ENCODE results near the gene SPOP. TPM values are rescaled to one million over a fixed set of nuclear protein-coding genes. Genes with fewer than 3 reads are reported as not detected.

The SPOP gene
- total RNA-seq, 4 donors from 2014 or later, result 75.6 to 352 (median 95.3) TPM

DNA sequence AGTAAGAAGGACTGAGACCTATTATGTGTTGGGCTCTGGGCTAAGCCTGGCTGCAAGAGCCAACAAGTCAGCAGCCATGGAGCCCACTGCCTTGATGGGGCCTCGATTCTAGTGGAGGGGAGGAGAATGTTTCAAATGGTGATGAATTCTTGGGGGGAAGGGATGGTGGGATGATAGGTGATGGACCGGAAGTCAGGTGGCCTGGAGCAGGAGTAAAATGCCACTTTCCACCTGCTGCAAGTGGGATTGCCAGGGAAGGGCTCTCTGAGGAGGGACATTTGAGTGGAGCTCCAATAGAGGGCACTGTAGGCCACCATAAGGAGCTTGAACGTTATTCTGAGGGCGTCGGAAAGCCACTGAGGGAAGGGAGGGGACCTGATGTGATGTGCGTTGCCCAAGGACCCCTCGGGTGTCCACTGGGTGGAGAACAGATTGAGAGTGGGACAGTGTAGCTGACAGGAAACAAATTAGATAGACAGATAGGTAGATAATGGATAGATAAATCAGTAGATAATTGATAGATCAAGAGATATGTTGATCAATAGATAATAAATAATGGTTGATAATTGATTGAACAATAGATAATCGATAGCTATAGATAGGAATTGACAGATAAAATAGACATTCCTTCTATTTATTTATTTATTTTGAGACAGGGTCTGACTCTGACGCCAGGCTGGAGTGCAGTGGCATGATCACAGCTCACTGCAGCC lies 120.4 kb downstream of the SPOP start:
- Histone ChIP-seq H3K4me1 (peaks cover 3 to 8% (median 6%) of the 10 kb centered on the region in 4 donors), H3K36me3 (no peaks in the 10 kb centered on the region), H3K27me3 (no peaks in the 10 kb centered on the region), H3K27ac (no peak overlapping the region), H3K4me3 (no peak overlapping the region), H3K9me3 (no peaks in the 10 kb centered on the region)
- TF ChIP-seq POLR2A (IDR thresholded peaks at IDR 0.05), result no peak
- no peak for TF ChIP-seq POLR2AphosphoS5 (IDR thresholded peaks at IDR 0.05)
- TF ChIP-seq, protein P1, sequence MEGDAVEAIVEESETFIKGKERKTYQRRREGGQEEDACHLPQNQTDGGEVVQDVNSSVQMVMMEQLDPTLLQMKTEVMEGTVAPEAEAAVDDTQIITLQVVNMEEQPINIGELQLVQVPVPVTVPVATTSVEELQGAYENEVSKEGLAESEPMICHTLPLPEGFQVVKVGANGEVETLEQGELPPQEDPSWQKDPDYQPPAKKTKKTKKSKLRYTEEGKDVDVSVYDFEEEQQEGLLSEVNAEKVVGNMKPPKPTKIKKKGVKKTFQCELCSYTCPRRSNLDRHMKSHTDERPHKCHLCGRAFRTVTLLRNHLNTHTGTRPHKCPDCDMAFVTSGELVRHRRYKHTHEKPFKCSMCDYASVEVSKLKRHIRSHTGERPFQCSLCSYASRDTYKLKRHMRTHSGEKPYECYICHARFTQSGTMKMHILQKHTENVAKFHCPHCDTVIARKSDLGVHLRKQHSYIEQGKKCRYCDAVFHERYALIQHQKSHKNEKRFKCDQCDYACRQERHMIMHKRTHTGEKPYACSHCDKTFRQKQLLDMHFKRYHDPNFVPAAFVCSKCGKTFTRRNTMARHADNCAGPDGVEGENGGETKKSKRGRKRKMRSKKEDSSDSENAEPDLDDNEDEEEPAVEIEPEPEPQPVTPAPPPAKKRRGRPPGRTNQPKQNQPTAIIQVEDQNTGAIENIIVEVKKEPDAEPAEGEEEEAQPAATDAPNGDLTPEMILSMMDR (IDR thresholded peaks at IDR 0.05), result peak; percentile 39 to 54 (median 46)
- TF ChIP-seq EP300 (IDR thresholded peaks at IDR 0.05; ENCODE audit: low read depth), result no peak
- intact Hi-C loops (cut with DNase I; ENCODE audit: low total_unique reads) (no loop called here), in situ Hi-C loops (cut with MboI; ENCODE audit: low pct_ligation_motif_present in 1 of 4, low pct_unique_long_range_greater_than_20kb in 1 of 4, low sequenced_read_pairs in 3 of 4) (loop anchor here (10.0 to 25.0 kb wide), 6 partner anchors 63 to 430 kb away; partner anchors contain the start of genes DLX3 (in 1 of the 4) and NGFR (in 1 of the 4))
- WGBS, 2 donors (ENCODE audit: low coverage in 1 of 2), result 4 to 19% methylated on average over 4 to 9 of the region's 9 CpGs
- DNase-seq, result no peak

DNA sequence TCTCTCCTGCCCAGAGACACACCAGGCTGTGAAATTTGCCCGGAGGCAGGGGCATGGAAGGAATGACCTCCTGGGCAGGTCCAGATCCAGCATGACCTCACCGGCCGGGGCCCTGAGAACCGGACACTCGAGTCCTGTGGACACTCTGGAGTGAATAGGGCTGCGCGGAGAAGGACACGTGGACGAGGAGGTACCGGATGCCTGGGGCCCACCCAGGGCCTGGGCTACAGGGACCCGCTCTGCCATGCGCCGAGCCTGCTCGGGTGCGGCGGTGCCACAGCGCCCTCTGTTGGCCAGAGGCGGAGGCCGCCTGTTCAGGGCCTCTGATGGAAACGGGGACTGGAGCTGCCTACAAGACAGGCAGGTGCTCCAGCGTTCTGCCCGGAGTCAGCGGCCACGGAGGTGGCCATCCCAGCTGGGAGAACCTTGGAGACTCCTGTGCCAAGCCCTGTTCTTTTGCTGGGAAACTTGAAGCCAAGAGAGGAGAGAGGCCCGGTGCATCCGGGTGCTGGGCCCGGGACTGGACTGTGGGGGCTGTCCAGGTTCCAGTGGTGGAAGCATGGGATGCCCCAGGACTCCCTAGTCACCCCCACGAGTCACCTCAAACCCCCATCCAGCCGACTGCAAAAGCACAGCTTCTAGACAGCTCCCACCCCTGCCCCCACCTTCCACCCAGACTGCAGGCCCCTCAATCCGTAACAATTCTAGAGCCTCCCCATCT lies 121.5 kb downstream of the SPOP start:
- in situ Hi-C loops (cut with MboI; ENCODE audit: low pct_ligation_motif_present in 1 of 4, low pct_unique_long_range_greater_than_20kb in 1 of 4, low sequenced_read_pairs in 3 of 4), result loop anchor here (10.0 to 25.0 kb wide), 6 partner anchors 62 to 431 kb away; partner anchors contain the start of genes DLX3 (in 1 of the 4) and NGFR (in 1 of the 4)
- Histone ChIP-seq H3K4me3 (no peak overlapping the region), H3K4me1 (peaks cover 3 to 8% (median 6%) of the 10 kb centered on the region in 4 donors), H3K27me3 (no peaks in the 10 kb centered on the region), H3K36me3 (no peaks in the 10 kb centered on the region), H3K27ac (no peak overlapping the region), H3K9me3 (no peaks in the 10 kb centered on the region)
- intact Hi-C loops (cut with DNase I; ENCODE audit: low total_unique reads), result no loop called here
- TF ChIP-seq, protein P1 (IDR thresholded peaks at IDR 0.05), result peak; percentile 91 to 99 (median 98)
- no peak for TF ChIP-seq POLR2AphosphoS5 (IDR thresholded peaks at IDR 0.05)
- peak; percentile 79 for DNase-seq
- 17 to 40% methylated on average over 2 to 22 of the region's 30 CpGs for WGBS, 2 donors (ENCODE audit: low coverage in 1 of 2)

DNA sequence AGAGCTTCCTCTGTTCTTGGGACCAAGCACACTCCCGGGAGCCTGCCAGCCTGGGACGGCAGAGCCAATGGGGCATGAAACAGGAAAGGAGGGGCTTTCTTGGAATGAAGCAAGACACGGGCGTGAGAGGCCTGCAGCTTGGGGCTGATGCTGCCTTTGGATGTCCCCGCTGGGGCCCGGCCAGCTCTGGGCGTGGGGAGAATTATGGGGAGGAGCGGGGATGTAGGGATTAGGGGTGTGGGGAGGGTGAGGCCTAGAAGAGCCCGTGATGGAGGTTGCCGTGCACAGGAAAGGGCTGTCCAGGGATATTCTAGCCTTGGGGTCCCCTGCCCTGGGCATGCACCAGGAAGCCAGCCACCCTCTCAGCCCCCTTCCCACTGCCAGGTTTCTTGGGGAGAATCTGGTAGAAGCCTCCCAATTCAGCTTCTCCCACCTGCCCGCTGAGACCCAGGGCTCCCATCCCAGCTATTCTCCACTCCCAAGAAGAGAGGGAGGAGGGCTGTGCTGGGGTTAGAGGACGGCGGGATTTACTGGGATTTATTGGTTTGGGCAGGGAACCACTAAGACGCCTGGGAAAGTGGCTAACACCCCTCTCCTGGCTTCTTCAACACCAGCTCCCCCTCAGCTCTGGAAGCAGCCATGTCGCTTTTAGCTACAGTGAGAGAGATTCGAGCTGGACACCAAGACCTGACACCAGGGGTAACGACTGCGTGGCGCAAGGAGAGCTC lies 122.2 kb downstream of the SPOP start:
- whole genome bisulfite sequencing, 2 donors (ENCODE audit: low coverage in 1 of 2), result 73 to 84% methylated on average over 8 to 19 of the region's 19 CpGs
- no peak for TF ChIP-seq EP300 (IDR thresholded peaks at IDR 0.05; ENCODE audit: low read depth)
- TF ChIP-seq, protein P1 (IDR thresholded peaks at IDR 0.05), result no peak
- no peak for TF ChIP-seq POLR2A (IDR thresholded peaks at IDR 0.05)
- no peak for TF ChIP-seq POLR2AphosphoS5 (IDR thresholded peaks at IDR 0.05)
- no peak for DNase-seq
- no peaks in the 10 kb centered on the region for H3K36me3 ChIP-seq
- H3K4me3 ChIP-seq, result no peak overlapping the region
- in situ Hi-C loops (cut with MboI; ENCODE audit: low pct_ligation_motif_present in 1 of 4, low pct_unique_long_range_greater_than_20kb in 1 of 4, low sequenced_read_pairs in 3 of 4), result loop anchor here (10.0 to 25.0 kb wide), 6 partner anchors 61 to 432 kb away; partner anchors contain the start of genes DLX3 (in 1 of the 4) and NGFR (in 1 of the 4)
- peaks cover 3 to 8% (median 6%) of the 10 kb centered on the region in 4 donors for H3K4me1 ChIP-seq
- intact Hi-C loops (cut with DNase I; ENCODE audit: low total_unique reads), result loop anchor here (2.0 kb wide), 2 partner anchors 61 to 117 kb away; partner anchors contain the start of gene NGFR
- no peaks in the 10 kb centered on the region for H3K9me3 ChIP-seq
- H3K27me3 ChIP-seq, result no peaks in the 10 kb centered on the region
- H3K27ac ChIP-seq, result no peak overlapping the region
